ENCODE measurements around the gene MB.

GRCh38 chr22:35560366-35560765 lies 56.8 kb downstream of the MB start:
- TF ChIP-seq POLR2A (IDR thresholded peaks at IDR 0.05) (no peak), CTCF (IDR thresholded peaks at IDR 0.05) (no peak)

All from lower leg skin (tissue), 3 donors.